ENCODE results near the gene SYNE1.

SYNE1 gene

GRCh38 chr6:152273002-152273401, 364.2 kb downstream of the SYNE1 start:
- TF ChIP-seq YY1 (IDR thresholded peaks at IDR 0.05; ENCODE audit: insufficient read depth, insufficient read length) (no peak), SUZ12 (IDR thresholded peaks at IDR 0.05; ENCODE audit: extremely low read depth, insufficient read depth, insufficient read length) (no peak), ZNF274 (IDR thresholded peaks at IDR 0.05; ENCODE audit: low read depth, low read length) (no peak)
- no peak for DNase-seq (ENCODE audit: low read depth, low spot score)

GRCh38 chr6:152272486-152272885, 364.7 kb downstream of the SYNE1 start:
- Histone ChIP-seq H3K9me3 (ENCODE audit: insufficient read depth, low read length) (no peaks in the 10 kb centered on the region), H3K4me1 (ENCODE audit: insufficient read depth, insufficient read length) (no peaks in the 10 kb centered on the region), H3K27me3 (ENCODE audit: insufficient read depth, insufficient read length) (no peaks in the 10 kb centered on the region), H3K9ac (ENCODE audit: insufficient read length, low read depth) (no peak overlapping the region), H3K36me3 (ENCODE audit: insufficient read depth, insufficient read length, low read length) (no peaks in the 10 kb centered on the region), H3K4me3 (ENCODE audit: insufficient read length, low read depth) (no peak overlapping the region)
- no peak for DNase-seq (ENCODE audit: low read depth, low spot score)
- TF ChIP-seq SUZ12 (IDR thresholded peaks at IDR 0.05; ENCODE audit: extremely low read depth, insufficient read depth, insufficient read length) (no peak), ZNF274 (IDR thresholded peaks at IDR 0.05; ENCODE audit: low read depth, low read length) (no peak), YY1 (IDR thresholded peaks at IDR 0.05; ENCODE audit: insufficient read depth, insufficient read length) (no peak)

More at GRCh38 chr6:152273002-152273401, 364.2 kb downstream of the SYNE1 start:
- Histone ChIP-seq H3K9me3 (ENCODE audit: insufficient read depth, low read length) (no peaks in the 10 kb centered on the region), H3K9ac (ENCODE audit: insufficient read length, low read depth) (no peak overlapping the region), H3K4me1 (ENCODE audit: insufficient read depth, insufficient read length) (no peaks in the 10 kb centered on the region), H3K4me3 (ENCODE audit: insufficient read length, low read depth) (no peak overlapping the region), H3K27me3 (ENCODE audit: insufficient read depth, insufficient read length) (no peaks in the 10 kb centered on the region), H3K36me3 (ENCODE audit: insufficient read depth, insufficient read length, low read length) (no peaks in the 10 kb centered on the region)

- DNase-seq (ENCODE audit: low read depth, low spot score): no peak
- Histone ChIP-seq H3K9ac (ENCODE audit: insufficient read length, low read depth) (no peak overlapping the region), H3K4me1 (ENCODE audit: insufficient read depth, insufficient read length) (no peaks in the 10 kb centered on the region), H3K27me3 (ENCODE audit: insufficient read depth, insufficient read length) (no peaks in the 10 kb centered on the region), H3K4me3 (ENCODE audit: insufficient read length, low read depth) (no peak overlapping the region), H3K9me3 (ENCODE audit: insufficient read depth, low read length) (no peaks in the 10 kb centered on the region), H3K36me3 (ENCODE audit: insufficient read depth, insufficient read length, low read length) (no peaks in the 10 kb centered on the region)
- TF ChIP-seq SUZ12 (IDR thresholded peaks at IDR 0.05; ENCODE audit: extremely low read depth, insufficient read depth, insufficient read length) (no peak), YY1 (IDR thresholded peaks at IDR 0.05; ENCODE audit: insufficient read depth, insufficient read length) (no peak)
Observed at GRCh38 chr6:152271776-152272464, 365.2 kb downstream of the SYNE1 start.

- DNase-seq (ENCODE audit: low read depth, low spot score): no peak
- Histone ChIP-seq H3K9ac (ENCODE audit: insufficient read length, low read depth) (no peak overlapping the region), H3K4me3 (ENCODE audit: insufficient read length, low read depth) (no peak overlapping the region), H3K27me3 (ENCODE audit: insufficient read depth, insufficient read length) (no peaks in the 10 kb centered on the region), H3K9me3 (ENCODE audit: insufficient read depth, low read length) (no peaks in the 10 kb centered on the region), H3K36me3 (ENCODE audit: insufficient read depth, insufficient read length, low read length) (no peaks in the 10 kb centered on the region), H3K4me1 (ENCODE audit: insufficient read depth, insufficient read length) (no peaks in the 10 kb centered on the region)
- no peak for TF ChIP-seq SUZ12 (IDR thresholded peaks at IDR 0.05; ENCODE audit: extremely low read depth, insufficient read depth, insufficient read length)
- no peak for TF ChIP-seq ZNF274 (IDR thresholded peaks at IDR 0.05; ENCODE audit: low read depth, low read length)
- no peak for TF ChIP-seq YY1 (IDR thresholded peaks at IDR 0.05; ENCODE audit: insufficient read depth, insufficient read length)
Observed at GRCh38 chr6:152270301-152270925, 366.7 kb downstream of the SYNE1 start.

GRCh38 chr6:152268846-152269442, 368.2 kb downstream of the SYNE1 start:
- Histone ChIP-seq H3K27me3 (ENCODE audit: insufficient read depth, insufficient read length) (no peaks in the 10 kb centered on the region), H3K4me3 (ENCODE audit: insufficient read length, low read depth) (no peak overlapping the region), H3K9ac (ENCODE audit: insufficient read length, low read depth) (no peak overlapping the region), H3K9me3 (ENCODE audit: insufficient read depth, low read length) (0 out of 2 replicates have a peak, but pooled peaks cover 4% of the 10 kb centered on the region), H3K36me3 (ENCODE audit: insufficient read depth, insufficient read length, low read length) (no peaks in the 10 kb centered on the region), H3K4me1 (ENCODE audit: insufficient read depth, insufficient read length) (no peaks in the 10 kb centered on the region)
- DNase-seq (ENCODE audit: low read depth, low spot score): no peak
- no peak for TF ChIP-seq YY1 (IDR thresholded peaks at IDR 0.05; ENCODE audit: insufficient read depth, insufficient read length)
- no peak for TF ChIP-seq SUZ12 (IDR thresholded peaks at IDR 0.05; ENCODE audit: extremely low read depth, insufficient read depth, insufficient read length)
- TF ChIP-seq ZNF274 (IDR thresholded peaks at IDR 0.05; ENCODE audit: low read depth, low read length): no peak

GRCh38 chr6:152267967-152268845, 369.0 kb downstream of the SYNE1 start:
- Histone ChIP-seq H3K9ac (ENCODE audit: insufficient read length, low read depth) (no peak overlapping the region), H3K9me3 (ENCODE audit: insufficient read depth, low read length) (peaks cover 11% of the 10 kb centered on the region), H3K27me3 (ENCODE audit: insufficient read depth, insufficient read length) (no peaks in the 10 kb centered on the region), H3K36me3 (ENCODE audit: insufficient read depth, insufficient read length, low read length) (no peaks in the 10 kb centered on the region), H3K4me3 (ENCODE audit: insufficient read length, low read depth) (no peak overlapping the region), H3K4me1 (ENCODE audit: insufficient read depth, insufficient read length) (no peaks in the 10 kb centered on the region)
- no peak for TF ChIP-seq SUZ12 (IDR thresholded peaks at IDR 0.05; ENCODE audit: extremely low read depth, insufficient read depth, insufficient read length)
- no peak for TF ChIP-seq ZNF274 (IDR thresholded peaks at IDR 0.05; ENCODE audit: low read depth, low read length)
- TF ChIP-seq YY1 (IDR thresholded peaks at IDR 0.05; ENCODE audit: insufficient read depth, insufficient read length): no peak
- no peak for DNase-seq (ENCODE audit: low read depth, low spot score)
